PC-9 (cell line): ENCODE measurements around the gene CHCHD2.

ENCODE experiments used
- CTCF ChIP-seq: fragments of 200-600 bp; sonication (generic); conservative IDR thresholded peaks from 2 replicates; pipeline ENCODE4 v1.6.1; 2017; ENCODE audit warnings: mixed run types, antibody characterized with exemption, mild to moderate bottlenecking, moderate library complexity
- EZH2 ChIP-seq: fragments of 200-600 bp; sonication (generic); IDR thresholded peaks from 2 replicates; pipeline ENCODE4 v1.8.0; 2017; ENCODE audit warnings: antibody characterized with exemption, low read depth

GRCh38 chr7:56110611-56111010, 4.3 kb upstream of the CHCHD2 start:
- TF ChIP-seq CTCF (no peak), EZH2 (no peak)
